Esophagus muscularis mucosa (tissue), 4 donors: ENCODE results near the gene UBE2V1.

Experiments
- EP300 ChIP-seq: sonication (generic); formaldehyde crosslinking; IDR thresholded peaks from one replicate; pipeline ENCODE4 v1.6.1; 2017; ENCODE audit warnings: antibody characterized with exemption
- POLR2A ChIP-seq: fragments of 450-650 bp; IDR thresholded peaks from one replicate; pipeline ENCODE4 v1.6.1; 2017; ENCODE audit warnings: antibody characterized with exemption, moderate library complexity, mild to moderate bottlenecking, low read depth
- TF ChIP-seq, protein P1 (sequence below), 3 experiments: fragments of 200-600 bp in 2 of 3; fragments of 450-650 bp in 1 of 3; sonication (generic) in 2 of 3; IDR thresholded peaks; one replicate each; pipeline ENCODE4 v1.5.1; 2017 to 2019; ENCODE audit warnings: antibody characterized with exemption in 3 of 3, mild to moderate bottlenecking in 2 of 3, moderate library complexity in 1 of 3

DNA sequence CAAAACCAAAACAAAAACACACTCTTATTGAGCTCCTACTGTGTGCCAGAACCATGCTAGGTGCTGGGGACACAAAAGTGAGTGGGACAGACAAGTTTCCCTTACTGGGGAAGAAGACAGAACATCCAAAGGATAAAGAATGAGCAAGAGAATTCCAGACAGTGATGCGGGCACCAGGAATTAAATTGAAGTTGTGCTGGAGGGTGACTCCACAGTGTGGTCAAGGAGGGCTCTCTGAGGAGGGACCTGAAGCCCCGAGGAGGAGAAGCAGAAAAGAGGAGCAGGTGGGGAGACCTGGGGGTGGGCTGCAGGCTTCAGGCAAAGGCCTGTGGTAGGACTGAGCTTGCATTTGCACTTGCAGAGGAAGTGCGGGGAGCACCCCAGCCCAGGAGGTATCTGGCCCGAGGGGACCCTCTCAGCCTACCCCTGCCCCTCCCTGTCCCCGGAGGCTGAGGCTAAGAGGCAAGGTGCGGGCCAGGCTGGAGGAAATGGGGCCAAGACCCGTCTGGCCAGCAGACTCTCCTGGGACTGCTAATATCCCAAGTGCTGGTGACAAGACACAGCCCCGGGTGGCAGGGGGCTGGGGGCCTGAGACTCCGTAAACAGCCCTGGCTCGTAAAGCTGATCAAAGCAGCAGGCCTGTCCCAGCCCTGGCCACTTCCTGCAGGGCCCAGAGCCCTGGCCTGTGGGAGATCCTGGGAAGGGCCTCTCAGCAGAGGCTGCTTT lies 73.1 kb downstream of the UBE2V1 start:
- TF ChIP-seq POLR2A (no peak), EP300 (no peak)
- TF ChIP-seq, protein P1, sequence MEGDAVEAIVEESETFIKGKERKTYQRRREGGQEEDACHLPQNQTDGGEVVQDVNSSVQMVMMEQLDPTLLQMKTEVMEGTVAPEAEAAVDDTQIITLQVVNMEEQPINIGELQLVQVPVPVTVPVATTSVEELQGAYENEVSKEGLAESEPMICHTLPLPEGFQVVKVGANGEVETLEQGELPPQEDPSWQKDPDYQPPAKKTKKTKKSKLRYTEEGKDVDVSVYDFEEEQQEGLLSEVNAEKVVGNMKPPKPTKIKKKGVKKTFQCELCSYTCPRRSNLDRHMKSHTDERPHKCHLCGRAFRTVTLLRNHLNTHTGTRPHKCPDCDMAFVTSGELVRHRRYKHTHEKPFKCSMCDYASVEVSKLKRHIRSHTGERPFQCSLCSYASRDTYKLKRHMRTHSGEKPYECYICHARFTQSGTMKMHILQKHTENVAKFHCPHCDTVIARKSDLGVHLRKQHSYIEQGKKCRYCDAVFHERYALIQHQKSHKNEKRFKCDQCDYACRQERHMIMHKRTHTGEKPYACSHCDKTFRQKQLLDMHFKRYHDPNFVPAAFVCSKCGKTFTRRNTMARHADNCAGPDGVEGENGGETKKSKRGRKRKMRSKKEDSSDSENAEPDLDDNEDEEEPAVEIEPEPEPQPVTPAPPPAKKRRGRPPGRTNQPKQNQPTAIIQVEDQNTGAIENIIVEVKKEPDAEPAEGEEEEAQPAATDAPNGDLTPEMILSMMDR (IDR thresholded peaks at IDR 0.05) = no peak
